ENCODE results near the gene MYO9B.

MYO9B gene

GRCh38 chr19:17209126-17210036 lies 133.8 kb downstream of the MYO9B start:
- peak; percentile 77 for DNase-seq (ENCODE audit: low spot score)
- in situ Hi-C loops (cut with MboI; ENCODE audit: low pct_unique_long_range_greater_than_20kb, low sequenced_read_pairs, unreplicated experiment) = no loop called here
- no peak for TF ChIP-seq CTCF (IDR thresholded peaks at IDR 0.05; ENCODE audit: extremely low read depth, insufficient read depth, missing control alignments)

- in situ Hi-C loops (cut with MboI; ENCODE audit: low pct_unique_long_range_greater_than_20kb, low sequenced_read_pairs, unreplicated experiment) = no loop called here
- DNase-seq (ENCODE audit: low spot score) = no peak
- no peak for TF ChIP-seq CTCF (IDR thresholded peaks at IDR 0.05; ENCODE audit: extremely low read depth, insufficient read depth, missing control alignments)
Observed at GRCh38 chr19:17210296-17210695, 134.7 kb downstream of the MYO9B start.

- no peak for DNase-seq (ENCODE audit: low spot score)
- in situ Hi-C loops (cut with MboI; ENCODE audit: low pct_unique_long_range_greater_than_20kb, low sequenced_read_pairs, unreplicated experiment) = no loop called here
- TF ChIP-seq CTCF (IDR thresholded peaks at IDR 0.05; ENCODE audit: extremely low read depth, insufficient read depth, missing control alignments) = no peak
Observed at GRCh38 chr19:17211547-17212446, 136.2 kb downstream of the MYO9B start.

GRCh38 chr19:17213334-17213733 lies 137.8 kb downstream of the MYO9B start:
- in situ Hi-C loops (cut with MboI; ENCODE audit: low pct_unique_long_range_greater_than_20kb, low sequenced_read_pairs, unreplicated experiment) = no loop called here
- no peak for DNase-seq (ENCODE audit: low spot score)
- TF ChIP-seq CTCF (IDR thresholded peaks at IDR 0.05; ENCODE audit: extremely low read depth, insufficient read depth, missing control alignments) = no peak

- DNase-seq (ENCODE audit: low spot score) = no peak
- no peak for TF ChIP-seq CTCF (IDR thresholded peaks at IDR 0.05; ENCODE audit: extremely low read depth, insufficient read depth, missing control alignments)
- in situ Hi-C loops (cut with MboI; ENCODE audit: low pct_unique_long_range_greater_than_20kb, low sequenced_read_pairs, unreplicated experiment) = no loop called here
Observed at GRCh38 chr19:17214508-17215126, 139.0 kb downstream of the MYO9B start.
